Astrocyte (in vitro differentiated cells and primary cell): ENCODE results near the gene HSP90AA1. TPM values are rescaled to one million over a fixed set of nuclear protein-coding genes. Genes with fewer than 3 reads are reported as not detected.
"Not testable (repeated sequence)": the region's sequence is repeated elsewhere in the genome, so short reads cannot be mapped to it uniquely, and the experiment has no call there.

Experiments used
- DNase-seq: peaks from one replicate; pipeline ENCODE4 v3.0.0-alpha.2; 2010; ENCODE audit warnings: low read depth
- FAIRE-seq: peaks from 2 replicates; lab custom pipeline; 2011; peaks lifted over from hg19 to GRCh38; lab: Jason Lieb, UNC
- H2AFZ ChIP-seq: 2 replicates; pipeline ENCODE4 v1.6.0; 2012; ENCODE audit warnings: low read depth, low read length, inconsistent platforms
- H3K27ac ChIP-seq: 2 replicates; pipeline ENCODE4 v1.5.1; 2011; ENCODE audit warnings: low read depth, low read length, inconsistent platforms
- H3K27me3 ChIP-seq: 2 replicates; pipeline ENCODE4 v1.6.0; 2011; ENCODE audit warnings: low read length, inconsistent platforms; ENCODE audit not compliant: insufficient read depth
- H3K36me3 ChIP-seq: 2 replicates; pipeline ENCODE4 v1.5.1; 2011; ENCODE audit warnings: low read length, inconsistent platforms; ENCODE audit not compliant: insufficient read depth
- H3K4me1 ChIP-seq: 2 replicates; pipeline ENCODE4 v1.5.1; 2011; ENCODE audit warnings: low read length, inconsistent platforms; ENCODE audit not compliant: insufficient read depth
- H3K4me2 ChIP-seq: 2 replicates; pipeline ENCODE4 v1.6.0; 2012; ENCODE audit warnings: low read length, inconsistent platforms
- H3K4me3 ChIP-seq: 2 replicates; pipeline ENCODE4 v1.5.1; 2011; ENCODE audit warnings: low read depth, mild to moderate bottlenecking, low read length, inconsistent platforms; ENCODE audit not compliant: insufficient read depth
- H3K79me2 ChIP-seq: 2 replicates; pipeline ENCODE4 v1.6.0; 2012; ENCODE audit warnings: mild to moderate bottlenecking, low read length, inconsistent platforms; ENCODE audit not compliant: insufficient read depth
- H3K9ac ChIP-seq: 2 replicates; pipeline ENCODE4 v1.6.0; 2012; ENCODE audit warnings: mild to moderate bottlenecking, low read length, inconsistent platforms
- H3K9me3 ChIP-seq: 2 replicates; pipeline ENCODE4 v1.5.1; 2012; ENCODE audit warnings: low read depth, mild to moderate bottlenecking, low read length, inconsistent platforms; ENCODE audit not compliant: insufficient read depth
- H4K20me1 ChIP-seq: 2 replicates; pipeline ENCODE4 v1.6.0; 2012; ENCODE audit warnings: low read length, inconsistent platforms; ENCODE audit not compliant: insufficient read depth
- H3K27ac Mint-ChIP-seq: one replicate; pipeline ENCODE4 v1.8.0; 2021; ENCODE audit warnings: mild to moderate bottlenecking, mixed read lengths; ENCODE audit not compliant: unreplicated experiment
- H3K27me3 Mint-ChIP-seq: one replicate; pipeline ENCODE4 v1.8.0; 2021; ENCODE audit warnings: low read depth, mixed read lengths; ENCODE audit not compliant: unreplicated experiment
- H3K36me3 Mint-ChIP-seq: one replicate; pipeline ENCODE4 v1.8.0; 2021; ENCODE audit warnings: low read depth, mixed read lengths; ENCODE audit not compliant: unreplicated experiment
- H3K4me1 Mint-ChIP-seq: one replicate; pipeline ENCODE4 v1.8.0; 2021; ENCODE audit warnings: low read depth, mixed read lengths; ENCODE audit not compliant: unreplicated experiment
- H3K4me3 Mint-ChIP-seq: one replicate; pipeline ENCODE4 v1.8.0; 2021; ENCODE audit warnings: mild to moderate bottlenecking, moderate library complexity, mixed read lengths; ENCODE audit not compliant: unreplicated experiment
- H3K9me3 Mint-ChIP-seq: one replicate; pipeline ENCODE4 v1.8.0; 2021; ENCODE audit warnings: mild to moderate bottlenecking, mixed read lengths; ENCODE audit not compliant: unreplicated experiment
- CTCF ChIP-seq: IDR thresholded peaks from 2 replicates; pipeline ENCODE4 v1.5.1; 2011; ENCODE audit warnings: low read depth, mild to moderate bottlenecking, inconsistent platforms, low read length, moderate library complexity; ENCODE audit not compliant: insufficient read depth
- EZH2 ChIP-seq: IDR thresholded peaks from 2 replicates; pipeline ENCODE4 v1.6.1; 2012; ENCODE audit warnings: mild to moderate bottlenecking, low read length, inconsistent platforms; ENCODE audit not compliant: insufficient read depth
- total RNA-seq: library from RNA; stranded (reverse); gene quantifications from 2 replicates; pipeline ENCODE4 v1.2.1, GENCODE V29; 2021

HSP90AA1 gene
- total RNA-seq, 1 donor from 2014 or later = 428 TPM

- FAIRE-seq = no peak
- H3K27me3 Mint-ChIP-seq = peaks cover 1% of the 10 kb centered on the region
- peaks cover 11% of the 10 kb centered on the region for H3K4me1 ChIP-seq
- peak; percentile 88 for DNase-seq
- no peak overlapping the region for H3K4me3 Mint-ChIP-seq
- H3K4me2 ChIP-seq = peak overlapping the region; percentile 57
- no peaks in the 10 kb centered on the region for H3K79me2 ChIP-seq
- peak overlapping the region; percentile 22 for H2AFZ ChIP-seq
- H3K36me3 ChIP-seq = no peaks in the 10 kb centered on the region
- peaks cover 5% of the 10 kb centered on the region for H3K36me3 Mint-ChIP-seq
- H3K9ac ChIP-seq = peak overlapping the region; percentile 44
- peak overlapping the region; percentile 69 for H3K27ac ChIP-seq
- peak overlapping the region; percentile 44 for H3K27ac Mint-ChIP-seq
- H3K27me3 ChIP-seq = no peaks in the 10 kb centered on the region
- no peaks in the 10 kb centered on the region for H4K20me1 ChIP-seq
- no peak for TF ChIP-seq CTCF
- no peak for TF ChIP-seq EZH2
- H3K4me3 ChIP-seq = no peak overlapping the region
- no peaks in the 10 kb centered on the region for H3K9me3 Mint-ChIP-seq
- H3K9me3 ChIP-seq = no peaks in the 10 kb centered on the region
- H3K4me1 Mint-ChIP-seq = peaks cover 9% of the 10 kb centered on the region
Measured at GRCh38 chr14:102071283-102071998, 15.4 kb downstream of the HSP90AA1 start.

- TF ChIP-seq EZH2 = no peak
- no peak for TF ChIP-seq CTCF
- Histone ChIP-seq H3K27ac (no peak overlapping the region), H3K9me3 (no peaks in the 10 kb centered on the region), H2AFZ (no peak overlapping the region), H3K27me3 (no peaks in the 10 kb centered on the region), H3K79me2 (no peaks in the 10 kb centered on the region), H4K20me1 (no peaks in the 10 kb centered on the region), H3K36me3 (no peaks in the 10 kb centered on the region), H3K4me2 (no peak overlapping the region), H3K4me3 (no peak overlapping the region), H3K9ac (no peak overlapping the region), H3K4me1 (no peaks in the 10 kb centered on the region)
- Mint-ChIP-seq H3K36me3 (peaks cover 2% of the 10 kb centered on the region), H3K9me3 (no peaks in the 10 kb centered on the region), H3K27ac (no peak overlapping the region), H3K27me3 (peaks cover 5% of the 10 kb centered on the region), H3K4me1 (peaks cover under 1% of the 10 kb centered on the region), H3K4me3 (no peak overlapping the region)
- DNase-seq (no peak), FAIRE-seq (no peak)
Measured at GRCh38 chr14:102066041-102066451, 20.8 kb downstream of the HSP90AA1 start.

GRCh38 chr14:102064590-102064989 lies 22.3 kb downstream of the HSP90AA1 start:
- H3K4me2 ChIP-seq, FAIRE-seq, H3K4me3 Mint-ChIP-seq, H3K27me3 ChIP-seq, H3K36me3 ChIP-seq, H3K4me1 ChIP-seq, H3K27ac ChIP-seq, H3K27me3 Mint-ChIP-seq, H3K9me3 ChIP-seq, H3K9me3 Mint-ChIP-seq, H2AFZ ChIP-seq, H3K79me2 ChIP-seq, DNase-seq, H3K4me1 Mint-ChIP-seq, H3K36me3 Mint-ChIP-seq, H3K9ac ChIP-seq, H3K4me3 ChIP-seq, H4K20me1 ChIP-seq, H3K27ac Mint-ChIP-seq: not testable (repeated sequence)
